Measurements from ENCODE around the gene IGSF1. TPM values are rescaled to one million over a fixed set of nuclear protein-coding genes. Genes with fewer than 3 reads are reported as not detected.
A peak's percentile ranks its signal among the peaks of the same experiment; 100 is the strongest.

The IGSF1 gene
- 1 to 10 TPM in 2 of 4 donors, under 1 TPM in 2; 0.63 to 2.0 (median 1.2) TPM for total RNA-seq

DNA sequence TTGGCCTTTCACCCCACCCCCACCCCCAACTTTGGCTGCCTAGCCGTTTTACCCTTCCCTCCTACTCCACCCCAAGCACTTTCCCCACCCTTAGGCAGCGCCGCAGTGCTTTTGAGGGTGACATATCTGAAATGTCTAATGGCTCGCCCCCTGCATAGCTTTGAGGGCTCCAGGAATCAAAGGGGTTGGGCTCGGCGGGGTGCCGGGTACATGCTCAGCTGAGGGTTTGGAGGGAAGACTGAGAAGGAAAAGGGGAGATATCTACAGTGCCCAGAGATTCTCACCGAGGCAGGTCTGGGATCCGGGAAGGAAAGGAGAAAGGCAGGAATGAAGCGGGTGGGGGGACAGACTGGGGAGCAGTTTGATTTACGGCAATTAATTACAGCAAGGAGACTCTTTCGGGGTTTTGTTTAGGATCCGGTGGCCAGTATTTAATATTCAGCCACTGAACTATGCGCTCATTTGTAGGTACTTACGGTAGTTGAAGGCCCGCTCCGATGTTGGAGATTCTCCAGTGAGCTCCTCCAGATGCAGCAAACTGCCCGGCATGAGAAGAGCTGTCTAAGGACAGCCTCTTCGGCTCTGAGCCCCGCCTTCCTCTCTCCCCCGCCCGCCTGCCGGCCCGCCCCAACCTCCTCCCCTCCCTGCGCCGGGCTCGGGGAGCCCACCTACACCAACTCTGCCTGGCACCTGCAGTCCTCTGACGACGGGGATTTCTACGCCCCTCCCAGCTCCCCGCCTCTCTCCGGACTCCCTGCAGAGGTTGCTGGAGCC, at the start of gene IGSF1:
Gene IGSF1 (minus strand): TSS at position 569 of the 774 bp plus-strand sequence. CDS start 2,632 bp downstream, outside the sequence.
- DNase-seq (ENCODE audit: low spot score) = no peak
- no peak for TF ChIP-seq CTCF (IDR thresholded peaks at IDR 0.05)
- peak; percentile 77 for ATAC-seq (ENCODE audit: low FRiP score)

GRCh38 chrX:131332331-131332730, 43.2 kb upstream of the IGSF1 start:
- DNase-seq (ENCODE audit: low spot score) = no peak
- no peak for TF ChIP-seq CTCF (IDR thresholded peaks at IDR 0.05)
- ATAC-seq (ENCODE audit: low FRiP score) = no peak

GRCh38 chrX:131331152-131331551, 42.0 kb upstream of the IGSF1 start:
- no peak for TF ChIP-seq CTCF (IDR thresholded peaks at IDR 0.05)
- ATAC-seq (ENCODE audit: low FRiP score) (no peak), DNase-seq (ENCODE audit: low spot score) (no peak)

GRCh38 chrX:131330735-131331134, 41.6 kb upstream of the IGSF1 start:
- no peak for DNase-seq (ENCODE audit: low spot score)
- no peak for ATAC-seq (ENCODE audit: low FRiP score)
- TF ChIP-seq CTCF (IDR thresholded peaks at IDR 0.05) = no peak

DNA sequence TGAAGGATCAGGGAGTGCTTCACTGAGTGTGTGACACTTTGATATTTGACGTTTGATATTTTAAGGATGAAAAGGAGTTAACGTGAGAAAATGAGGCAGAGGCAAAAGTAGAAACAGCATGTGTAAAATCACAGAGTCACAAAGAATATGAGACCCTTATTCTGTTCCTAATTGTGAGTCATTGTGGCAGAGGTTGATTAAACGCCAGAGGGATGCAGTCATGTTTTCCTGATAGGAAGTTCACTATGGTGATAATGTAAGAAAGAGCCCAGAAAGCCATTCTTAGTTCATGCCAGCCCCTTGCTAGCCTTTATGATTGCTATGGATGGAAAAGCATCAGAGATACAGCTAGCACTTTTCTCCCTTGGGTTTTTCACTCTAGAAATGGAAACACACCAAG, 33.5 kb upstream of the IGSF1 start:
- DNase-seq (ENCODE audit: low spot score) (no peak), ATAC-seq (ENCODE audit: low FRiP score) (no peak)
- no peak for TF ChIP-seq CTCF (IDR thresholded peaks at IDR 0.05)

DNA sequence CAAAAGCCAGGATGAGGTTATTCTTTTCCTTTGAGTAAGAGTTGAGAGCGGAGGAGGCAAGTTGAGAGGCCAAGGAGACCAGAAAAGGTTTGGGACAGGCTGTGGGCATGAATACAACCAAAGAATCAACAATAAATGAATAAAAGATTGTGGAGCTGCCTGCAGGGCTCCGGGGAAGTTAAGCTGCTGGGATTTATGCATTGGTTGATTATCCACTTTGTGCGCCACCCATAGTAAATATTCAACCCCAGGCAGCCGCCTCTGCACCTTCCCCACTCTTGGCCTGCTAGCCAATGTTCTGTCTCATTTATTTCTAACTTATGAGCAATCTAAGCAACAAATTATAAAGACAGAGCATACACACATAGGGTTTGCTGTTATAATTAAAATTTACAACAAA, 28.2 kb upstream of the IGSF1 start:
- ATAC-seq (ENCODE audit: low FRiP score) (no peak), DNase-seq (ENCODE audit: low spot score) (no peak)
- TF ChIP-seq CTCF (IDR thresholded peaks at IDR 0.05) = no peak

GRCh38 chrX:131316260-131316659, 27.2 kb upstream of the IGSF1 start:
- no peak for ATAC-seq (ENCODE audit: low FRiP score)
- no peak for DNase-seq (ENCODE audit: low spot score)
- TF ChIP-seq CTCF (IDR thresholded peaks at IDR 0.05) = no peak
